GM10847 (cell line): ENCODE results near the gene IFT88.

Source experiments
- POLR2A ChIP-seq: IDR thresholded peaks from 2 replicates; pipeline ENCODE4 v1.6.1; 2011; ENCODE audit not compliant: insufficient read length; ENCODE audit errors: extremely low read depth

IFT88 gene

DNA sequence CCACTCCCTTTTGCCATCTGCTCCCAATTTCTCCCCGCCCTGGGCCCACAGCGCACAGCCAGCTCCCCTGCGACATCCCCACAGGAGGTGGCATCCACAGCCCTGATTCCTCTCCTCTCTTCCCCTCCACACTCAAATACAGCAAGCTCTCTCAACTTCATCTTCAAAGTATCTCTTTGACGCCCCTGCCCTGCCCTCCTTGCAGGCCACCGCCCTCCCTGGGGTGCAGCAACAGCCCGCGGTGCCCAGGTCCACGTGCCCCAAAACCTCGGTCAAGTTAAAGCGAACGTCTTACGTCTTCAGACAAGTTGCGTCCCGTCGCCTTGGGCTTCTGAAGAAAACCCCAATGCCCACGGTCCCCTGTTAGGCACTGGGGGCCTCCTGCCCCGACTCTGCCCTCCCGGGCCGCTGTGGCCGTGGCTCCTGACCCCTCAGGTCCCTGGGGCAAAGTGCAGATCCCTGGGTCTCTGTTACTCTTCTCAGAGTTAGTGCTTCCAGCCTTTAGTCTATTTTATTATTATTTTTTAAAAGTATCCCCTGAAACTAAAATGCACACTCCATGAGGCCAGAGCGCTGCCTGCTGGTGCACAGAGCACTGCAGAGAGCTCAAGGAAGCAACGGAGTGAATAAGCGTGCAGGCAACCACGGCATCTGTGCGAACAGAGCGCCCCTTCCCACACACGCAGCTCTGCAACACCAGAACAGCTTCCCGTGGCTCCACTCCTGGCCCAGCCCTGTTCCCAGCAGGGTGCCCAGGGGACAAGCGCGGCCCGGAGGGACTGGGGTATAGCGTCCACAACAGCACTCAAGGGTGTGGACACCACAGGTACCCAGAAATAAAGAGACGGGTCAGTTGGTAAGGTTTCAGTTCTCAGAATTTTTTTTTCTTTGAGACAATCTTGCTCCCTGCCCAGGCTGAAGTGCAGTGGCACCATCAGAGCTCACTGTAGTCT, 163.0 kb downstream of the IFT88 start:
- TF ChIP-seq POLR2A = no peak

DNA sequence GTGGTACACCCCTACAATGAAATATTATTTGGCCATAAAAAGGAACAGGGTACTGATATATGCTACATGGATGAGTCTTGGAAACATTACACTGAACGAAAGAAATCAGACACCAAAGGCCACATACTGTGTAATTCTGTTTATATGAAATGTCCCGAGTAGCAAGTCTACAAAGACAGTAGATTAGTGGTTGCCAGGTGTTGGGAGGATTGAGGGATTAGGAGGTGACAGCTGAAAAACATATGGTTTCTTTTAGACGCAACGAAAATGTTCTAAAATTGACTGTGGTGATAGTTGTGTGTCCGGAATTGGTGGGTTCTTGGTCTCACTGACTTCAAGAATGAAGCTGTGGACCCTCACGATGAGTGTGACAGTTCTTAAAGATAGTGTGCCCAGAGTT, 171.7 kb downstream of the IFT88 start:
- TF ChIP-seq POLR2A = no peak

DNA sequence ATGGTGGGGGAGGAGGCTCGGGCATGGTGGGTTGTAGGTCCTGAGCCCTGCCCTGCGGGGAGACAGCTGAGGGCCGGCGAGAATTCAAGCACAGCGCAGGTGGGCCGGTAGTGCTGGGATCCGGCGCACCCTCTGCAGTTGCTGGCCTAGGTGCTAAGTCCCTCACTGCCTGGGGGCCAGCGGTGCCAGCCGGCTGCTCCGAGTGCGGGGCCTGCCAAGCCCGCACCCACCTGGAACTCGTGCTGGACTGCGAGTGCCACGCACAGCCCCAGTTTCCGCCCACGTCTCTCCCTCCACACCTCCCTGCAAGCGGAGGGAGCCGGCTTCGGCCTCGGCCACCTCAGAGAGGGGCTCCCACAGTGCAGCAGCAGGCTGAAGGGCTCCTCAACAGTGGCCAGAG, 173.1 kb downstream of the IFT88 start:
- TF ChIP-seq POLR2A = no peak
